Loucy (cell line): ENCODE results near the gene TTLL3.

Experiments used
- H2AFZ ChIP-seq: fragments of 200-600 bp; sonication (generic); 2 replicates; pipeline ENCODE4 v1.6.0; 2016; ENCODE audit warnings: antibody characterized with exemption, mild to moderate bottlenecking, low read length, moderate library complexity
- H3F3A ChIP-seq: fragments of 200-600 bp; 2 replicates; pipeline ENCODE4 v1.6.0; 2016; ENCODE audit warnings: antibody characterized with exemption, low read depth, mild to moderate bottlenecking
- H3K27me3 ChIP-seq: fragments of 200-600 bp; sonication (generic); 2 replicates; pipeline ENCODE4 v1.6.1; 2014; ENCODE audit warnings: low read length, mild to moderate bottlenecking; ENCODE audit not compliant: insufficient read depth, poor library complexity, severe bottlenecking
- H3K36me3 ChIP-seq: fragments of 200-600 bp; sonication (generic); 2 replicates; pipeline ENCODE4 v1.6.1; 2016; ENCODE audit warnings: low read length; ENCODE audit not compliant: insufficient read depth
- H3K4me1 ChIP-seq: fragments of 200-600 bp; sonication (generic); 2 replicates; pipeline ENCODE4 v1.5.1; 2014; ENCODE audit warnings: low read length, mild to moderate bottlenecking; ENCODE audit not compliant: insufficient read depth, poor library complexity, severe bottlenecking
- H3K4me2 ChIP-seq: fragments of 200-600 bp; sonication (generic); 2 replicates; pipeline ENCODE4 v1.6.0; 2014; ENCODE audit warnings: antibody characterized with exemption, low read length, low read depth, mild to moderate bottlenecking; ENCODE audit not compliant: poor library complexity, severe bottlenecking
- H3K4me3 ChIP-seq: fragments of 200-600 bp; sonication (generic); 2 replicates; pipeline ENCODE4 v1.5.1; 2014; ENCODE audit warnings: low read length, mild to moderate bottlenecking, mixed read lengths; ENCODE audit not compliant: poor library complexity, severe bottlenecking
- H3K79me2 ChIP-seq: fragments of 200-600 bp; sonication (generic); 2 replicates; pipeline ENCODE4 v1.6.1; 2014; ENCODE audit warnings: low read length; ENCODE audit not compliant: insufficient read depth
- H3K9ac ChIP-seq: fragments of 200-600 bp; sonication (generic); 2 replicates; pipeline ENCODE4 v1.6.0; 2014; ENCODE audit warnings: mild to moderate bottlenecking, low read depth, low read length, moderate library complexity; ENCODE audit not compliant: poor library complexity, severe bottlenecking
- H3K9me2 ChIP-seq: fragments of 200-600 bp; sonication (generic); replicated peaks from 2 replicates; pipeline ENCODE4 v1.6.1; 2016; ENCODE audit warnings: low read depth, low read length, mixed read lengths
- H3K9me3 ChIP-seq: fragments of 200-600 bp; sonication (generic); 2 replicates; pipeline ENCODE4 v1.6.1; 2014; ENCODE audit warnings: mild to moderate bottlenecking, antibody characterized with exemption, low read length, low read depth; ENCODE audit not compliant: insufficient read depth
- H4K20me1 ChIP-seq: fragments of 200-600 bp; sonication (generic); 2 replicates; pipeline ENCODE4 v1.6.0; 2014; ENCODE audit warnings: antibody characterized with exemption, low read length, mild to moderate bottlenecking; ENCODE audit not compliant: insufficient read depth, poor library complexity, severe bottlenecking
- EZH2phosphoT487 ChIP-seq: fragments of 200-600 bp; IDR thresholded peaks from 2 replicates; pipeline ENCODE4 v1.6.1; 2018; ENCODE audit warnings: antibody characterized with exemption, mild to moderate bottlenecking, moderate library complexity, borderline replicate concordance
- TF ChIP-seq, protein P1 (sequence below): fragments of 200-600 bp; sonication (generic); conservative IDR thresholded peaks from 2 replicates; pipeline ENCODE4 v1.5.1; 2014; ENCODE audit warnings: mild to moderate bottlenecking, antibody characterized with exemption, low read length

TTLL3 gene

DNA sequence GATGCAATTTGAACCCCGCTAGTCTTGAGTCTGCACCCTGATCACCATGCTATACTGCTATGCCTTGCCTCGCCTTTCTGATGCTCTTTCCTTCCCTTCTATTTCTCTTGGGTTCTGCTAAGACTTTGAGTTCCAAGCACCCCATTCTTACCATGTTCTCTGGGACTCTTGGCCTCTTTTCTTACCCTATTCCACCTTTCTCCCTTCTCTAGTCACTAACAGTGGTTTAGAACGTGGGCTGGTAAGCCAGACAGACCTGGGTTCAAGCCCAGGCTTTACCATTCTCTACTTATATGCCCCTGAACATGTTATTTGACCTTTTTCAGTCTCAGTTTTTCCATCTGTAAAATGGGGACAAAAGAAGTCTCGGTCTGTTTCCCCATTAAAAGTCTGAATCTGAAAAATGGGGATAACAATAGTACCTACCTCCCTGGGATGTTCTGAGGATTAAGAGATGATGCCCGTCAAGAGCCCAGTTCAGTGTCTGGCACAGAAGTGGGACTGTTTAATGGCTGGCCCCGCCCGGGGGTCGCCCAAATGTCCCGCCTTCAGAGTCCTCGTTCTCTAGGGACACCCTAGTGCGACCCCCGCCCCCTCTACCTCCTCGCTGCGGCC is 18.2 kb upstream of the TTLL3 start:
- Histone ChIP-seq H3K36me3 (no peaks in the 10 kb centered on the region; the same call in 1 of the 2 replicates), H3K4me1 (peaks cover 39% of the 10 kb centered on the region), H4K20me1 (peaks cover 24% of the 10 kb centered on the region), H3K4me3 (peak overlapping the region; percentile 97), H3K27me3 (no peaks in the 10 kb centered on the region), H3K9me3 (no peaks in the 10 kb centered on the region), H3K9ac (peak overlapping the region; percentile 99), H3K79me2 (peaks cover 69% of the 10 kb centered on the region), H3F3A (no peaks in the 10 kb centered on the region), H2AFZ (peak overlapping the region; percentile 82; the same call in 1 of the 2 replicates), H3K9me2 (no peaks in the 10 kb centered on the region), H3K4me2 (peak overlapping the region; percentile 96)
- no peak for TF ChIP-seq EZH2phosphoT487

DNA sequence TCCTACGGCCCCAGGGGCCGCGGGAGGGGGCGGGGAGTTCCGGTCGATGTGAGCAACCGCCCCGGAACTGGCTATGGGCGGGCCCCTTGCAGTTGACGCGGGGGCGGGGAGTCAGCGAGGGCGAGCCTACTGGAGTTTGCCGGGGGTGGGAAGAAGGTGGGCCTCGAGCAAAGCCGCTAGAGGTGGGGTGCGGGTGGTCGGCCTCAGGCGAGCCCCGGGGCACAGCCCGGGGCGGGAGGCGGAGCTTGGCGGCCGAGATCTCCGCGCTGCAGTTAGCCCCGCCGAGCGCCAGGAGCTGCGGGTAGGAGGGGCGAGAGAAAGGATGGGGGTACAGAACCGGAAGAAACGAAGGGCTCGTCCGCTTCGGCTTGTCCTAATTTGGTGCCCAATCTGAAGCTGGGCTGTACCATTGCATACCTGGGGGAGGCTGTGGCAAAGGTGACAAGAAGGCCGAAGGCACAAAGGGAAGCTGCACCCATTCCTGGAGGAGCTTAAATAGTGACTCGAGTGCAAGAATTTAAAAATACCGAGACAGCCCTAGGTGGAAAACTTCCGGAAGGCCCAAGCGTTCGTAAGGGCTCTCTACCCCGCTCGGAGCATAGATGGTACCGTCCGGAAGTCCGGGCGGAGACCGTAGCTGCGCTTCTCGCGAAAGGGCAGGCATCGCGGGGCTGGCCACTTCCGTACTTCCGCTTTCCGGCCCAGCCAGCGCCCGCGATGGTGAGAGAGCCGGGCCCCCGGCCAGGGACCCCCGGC is 17.5 kb upstream of the TTLL3 start, which contains the start of the genes ARPC4 and TADA3:
ARPC4 (plus strand) TSS at position 678 of the 756 bp plus-strand sequence; CDS start at position 718, 40 bp downstream.
TADA3 (minus strand) TSS at position 69 of the 756 bp plus-strand sequence. CDS start 1,007 bp downstream, outside the sequence.
- H3K9me2 ChIP-seq = no peaks in the 10 kb centered on the region
- peaks cover 24% of the 10 kb centered on the region for H4K20me1 ChIP-seq
- peaks cover 39% of the 10 kb centered on the region for H3K4me1 ChIP-seq
- H3F3A ChIP-seq = no peaks in the 10 kb centered on the region
- no peaks in the 10 kb centered on the region for H3K9me3 ChIP-seq
- H3K4me3 ChIP-seq = peak within 1 kb of the TSS; percentile 97
- H3K36me3 ChIP-seq = peaks cover 6% of the 10 kb centered on the region; the same call in 1 of the 2 replicates
- TF ChIP-seq, protein P1, sequence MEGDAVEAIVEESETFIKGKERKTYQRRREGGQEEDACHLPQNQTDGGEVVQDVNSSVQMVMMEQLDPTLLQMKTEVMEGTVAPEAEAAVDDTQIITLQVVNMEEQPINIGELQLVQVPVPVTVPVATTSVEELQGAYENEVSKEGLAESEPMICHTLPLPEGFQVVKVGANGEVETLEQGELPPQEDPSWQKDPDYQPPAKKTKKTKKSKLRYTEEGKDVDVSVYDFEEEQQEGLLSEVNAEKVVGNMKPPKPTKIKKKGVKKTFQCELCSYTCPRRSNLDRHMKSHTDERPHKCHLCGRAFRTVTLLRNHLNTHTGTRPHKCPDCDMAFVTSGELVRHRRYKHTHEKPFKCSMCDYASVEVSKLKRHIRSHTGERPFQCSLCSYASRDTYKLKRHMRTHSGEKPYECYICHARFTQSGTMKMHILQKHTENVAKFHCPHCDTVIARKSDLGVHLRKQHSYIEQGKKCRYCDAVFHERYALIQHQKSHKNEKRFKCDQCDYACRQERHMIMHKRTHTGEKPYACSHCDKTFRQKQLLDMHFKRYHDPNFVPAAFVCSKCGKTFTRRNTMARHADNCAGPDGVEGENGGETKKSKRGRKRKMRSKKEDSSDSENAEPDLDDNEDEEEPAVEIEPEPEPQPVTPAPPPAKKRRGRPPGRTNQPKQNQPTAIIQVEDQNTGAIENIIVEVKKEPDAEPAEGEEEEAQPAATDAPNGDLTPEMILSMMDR = no peak
- TF ChIP-seq EZH2phosphoT487 = no peak
- H3K27me3 ChIP-seq = no peaks in the 10 kb centered on the region
- H3K4me2 ChIP-seq = peak within 1 kb of the TSS; percentile 96
- H2AFZ ChIP-seq = peak within 1 kb of the TSS; percentile 82
- peaks cover 76% of the 10 kb centered on the region for H3K79me2 ChIP-seq
- peak within 1 kb of the TSS; percentile 99 for H3K9ac ChIP-seq

DNA sequence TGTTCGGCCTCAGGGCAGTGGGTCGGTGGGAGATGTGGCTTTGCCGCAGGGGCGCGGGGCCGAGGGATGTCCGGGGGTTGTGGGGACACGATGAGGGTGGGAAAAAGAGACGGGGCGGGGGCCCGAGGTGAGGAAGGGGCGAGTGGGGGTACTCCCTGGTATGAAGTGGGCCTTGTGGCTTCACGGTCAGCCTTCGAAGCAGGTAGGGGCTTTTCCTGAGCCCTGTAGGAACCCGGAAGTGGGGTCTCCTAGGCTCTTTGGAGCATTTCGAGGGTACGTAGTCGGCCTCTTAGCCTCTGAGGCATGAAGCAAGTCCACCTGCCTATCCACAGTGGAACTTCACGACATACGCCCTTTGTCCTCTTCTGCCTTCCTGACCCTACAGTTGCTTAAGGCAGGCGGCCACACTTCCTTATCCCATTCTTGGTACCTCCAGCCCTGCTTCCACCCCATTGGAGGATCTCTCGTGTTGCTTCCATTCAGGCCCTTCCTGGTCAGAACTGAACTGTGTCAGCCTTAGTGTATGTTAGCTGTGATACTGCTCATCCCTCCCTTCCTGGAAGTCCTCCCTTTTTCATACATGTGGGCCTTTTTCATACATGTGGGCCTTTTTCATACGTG is 16.8 kb upstream of the TTLL3 start:
- H3K4me3 ChIP-seq = peak overlapping the region; percentile 97
- H2AFZ ChIP-seq = peak overlapping the region; percentile 82; the same call in 1 of the 2 replicates
- H3F3A ChIP-seq = no peaks in the 10 kb centered on the region
- H3K4me2 ChIP-seq = peak overlapping the region; percentile 96
- TF ChIP-seq, protein P1 = no peak
- TF ChIP-seq EZH2phosphoT487 = no peak
- H3K9me3 ChIP-seq = no peaks in the 10 kb centered on the region
- peaks cover 39% of the 10 kb centered on the region for H3K4me1 ChIP-seq
- H3K9ac ChIP-seq = peak overlapping the region; percentile 99
- H3K79me2 ChIP-seq = peaks cover 83% of the 10 kb centered on the region
- H3K36me3 ChIP-seq = peaks cover 12% of the 10 kb centered on the region; the same call in 1 of the 2 replicates
- H3K9me2 ChIP-seq = no peaks in the 10 kb centered on the region
- H3K27me3 ChIP-seq = no peaks in the 10 kb centered on the region
- H4K20me1 ChIP-seq = peaks cover 24% of the 10 kb centered on the region
